ENCODE data around the gene SLC7A5. TPM values are rescaled to one million over a fixed set of nuclear protein-coding genes. Genes with fewer than 3 reads are reported as not detected.
"Not testable (repeated sequence)": the region's sequence is repeated elsewhere in the genome, so short reads cannot be mapped to it uniquely, and the experiment has no call there.

SLC7A5 gene
- total RNA-seq, 6 experiments from 2014 or later, result 112 to 133 (median 124) TPM

DNA sequence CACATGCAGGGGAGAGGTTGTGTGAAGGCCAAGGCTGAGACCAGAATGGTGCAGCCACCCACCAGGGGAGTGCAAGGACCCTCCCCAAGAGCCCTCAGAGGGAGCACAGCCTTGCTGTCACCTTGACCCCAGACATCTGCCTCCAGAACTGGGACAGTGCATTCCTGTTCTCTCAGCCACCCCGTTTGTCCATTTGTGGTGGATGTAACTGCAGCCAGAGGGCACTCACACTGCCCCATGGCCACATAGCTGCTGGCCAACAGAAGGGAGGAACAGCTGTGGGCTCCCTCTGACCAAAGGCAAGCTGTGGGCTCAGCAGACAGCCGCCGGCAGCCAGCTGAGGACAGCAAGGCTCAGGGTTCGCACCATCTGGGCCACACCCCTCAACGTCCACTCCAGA, 53.7 kb downstream of the SLC7A5 start:
- Mint-ChIP-seq H3K36me3 (ENCODE audit: low read depth) (peaks cover 24% of the 10 kb centered on the region), H3K9me3 (peaks cover 31% of the 10 kb centered on the region), H3K27me3 (ENCODE audit: insufficient read depth) (peaks cover 10% of the 10 kb centered on the region), H3K27ac (no peak overlapping the region), H3K4me3 (no peak overlapping the region), H3K4me1 (ENCODE audit: low read depth) (no peaks in the 10 kb centered on the region)
- DNase-seq, result no peak
- TF ChIP-seq, protein P1, sequence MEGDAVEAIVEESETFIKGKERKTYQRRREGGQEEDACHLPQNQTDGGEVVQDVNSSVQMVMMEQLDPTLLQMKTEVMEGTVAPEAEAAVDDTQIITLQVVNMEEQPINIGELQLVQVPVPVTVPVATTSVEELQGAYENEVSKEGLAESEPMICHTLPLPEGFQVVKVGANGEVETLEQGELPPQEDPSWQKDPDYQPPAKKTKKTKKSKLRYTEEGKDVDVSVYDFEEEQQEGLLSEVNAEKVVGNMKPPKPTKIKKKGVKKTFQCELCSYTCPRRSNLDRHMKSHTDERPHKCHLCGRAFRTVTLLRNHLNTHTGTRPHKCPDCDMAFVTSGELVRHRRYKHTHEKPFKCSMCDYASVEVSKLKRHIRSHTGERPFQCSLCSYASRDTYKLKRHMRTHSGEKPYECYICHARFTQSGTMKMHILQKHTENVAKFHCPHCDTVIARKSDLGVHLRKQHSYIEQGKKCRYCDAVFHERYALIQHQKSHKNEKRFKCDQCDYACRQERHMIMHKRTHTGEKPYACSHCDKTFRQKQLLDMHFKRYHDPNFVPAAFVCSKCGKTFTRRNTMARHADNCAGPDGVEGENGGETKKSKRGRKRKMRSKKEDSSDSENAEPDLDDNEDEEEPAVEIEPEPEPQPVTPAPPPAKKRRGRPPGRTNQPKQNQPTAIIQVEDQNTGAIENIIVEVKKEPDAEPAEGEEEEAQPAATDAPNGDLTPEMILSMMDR (IDR thresholded peaks at IDR 0.05), result peak; percentile 43; the same call in 1 of the 2 replicates

DNA sequence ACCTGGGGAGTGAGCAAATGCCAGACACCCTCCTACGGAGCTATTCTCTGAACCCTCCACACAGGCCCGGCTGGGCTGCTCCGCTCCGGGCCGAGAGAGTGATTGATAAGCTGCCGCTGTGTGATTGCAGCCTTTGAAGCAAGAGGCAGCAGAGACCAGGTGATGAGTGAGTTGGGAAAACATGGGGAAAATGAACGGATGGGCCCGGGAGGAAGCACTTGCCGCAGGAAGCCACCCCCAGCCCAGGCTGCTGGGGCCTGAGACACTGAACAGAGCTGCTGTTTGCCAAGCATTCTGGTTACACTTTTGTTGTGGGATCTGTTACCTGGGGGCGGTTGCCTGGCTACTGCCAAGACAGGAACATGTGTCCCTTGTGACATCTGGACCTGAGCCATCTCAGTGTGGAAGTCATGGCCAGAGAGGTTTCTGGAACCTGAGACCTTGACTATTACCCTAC, 57.1 kb downstream of the SLC7A5 start:
- H3K36me3 Mint-ChIP-seq (ENCODE audit: low read depth), result peaks cover 7% of the 10 kb centered on the region; the same call in 1 of the 2 replicates
- no peak for DNase-seq
- H3K9me3 Mint-ChIP-seq, result peaks cover 14% of the 10 kb centered on the region
- TF ChIP-seq, protein P1 (IDR thresholded peaks at IDR 0.05), result no peak
- peaks cover 5% of the 10 kb centered on the region for H3K4me1 Mint-ChIP-seq (ENCODE audit: low read depth)
- no peak overlapping the region for H3K27ac Mint-ChIP-seq
- no peak overlapping the region for H3K4me3 Mint-ChIP-seq
- H3K27me3 Mint-ChIP-seq (ENCODE audit: insufficient read depth), result peaks cover 14% of the 10 kb centered on the region

DNA sequence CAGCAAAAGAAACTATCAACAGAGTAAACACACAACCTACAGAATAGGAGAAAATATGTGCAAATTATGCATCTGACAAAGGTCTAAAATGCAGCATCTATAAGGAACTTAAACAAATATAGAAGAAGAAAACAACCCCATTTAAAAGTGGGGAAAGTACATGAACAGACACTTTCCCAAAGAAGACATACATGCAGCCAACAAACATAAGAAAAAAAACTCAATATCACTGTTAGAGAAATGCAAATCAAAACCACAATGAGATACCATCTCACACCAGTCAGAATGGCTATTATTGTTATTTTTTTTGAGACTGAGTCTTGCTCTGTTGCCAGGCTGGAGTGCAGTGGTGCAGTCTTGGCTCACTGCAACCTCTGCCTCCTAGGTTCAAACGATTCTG, 57.9 kb downstream of the SLC7A5 start:
- H3K4me3 Mint-ChIP-seq; H3K27ac Mint-ChIP-seq; H3K36me3 Mint-ChIP-seq (ENCODE audit: low read depth); H3K9me3 Mint-ChIP-seq; DNase-seq: not testable (repeated sequence)
- peaks cover 13% of the 10 kb centered on the region for H3K4me1 Mint-ChIP-seq (ENCODE audit: low read depth)
- peaks cover 14% of the 10 kb centered on the region for H3K27me3 Mint-ChIP-seq (ENCODE audit: insufficient read depth)

DNA sequence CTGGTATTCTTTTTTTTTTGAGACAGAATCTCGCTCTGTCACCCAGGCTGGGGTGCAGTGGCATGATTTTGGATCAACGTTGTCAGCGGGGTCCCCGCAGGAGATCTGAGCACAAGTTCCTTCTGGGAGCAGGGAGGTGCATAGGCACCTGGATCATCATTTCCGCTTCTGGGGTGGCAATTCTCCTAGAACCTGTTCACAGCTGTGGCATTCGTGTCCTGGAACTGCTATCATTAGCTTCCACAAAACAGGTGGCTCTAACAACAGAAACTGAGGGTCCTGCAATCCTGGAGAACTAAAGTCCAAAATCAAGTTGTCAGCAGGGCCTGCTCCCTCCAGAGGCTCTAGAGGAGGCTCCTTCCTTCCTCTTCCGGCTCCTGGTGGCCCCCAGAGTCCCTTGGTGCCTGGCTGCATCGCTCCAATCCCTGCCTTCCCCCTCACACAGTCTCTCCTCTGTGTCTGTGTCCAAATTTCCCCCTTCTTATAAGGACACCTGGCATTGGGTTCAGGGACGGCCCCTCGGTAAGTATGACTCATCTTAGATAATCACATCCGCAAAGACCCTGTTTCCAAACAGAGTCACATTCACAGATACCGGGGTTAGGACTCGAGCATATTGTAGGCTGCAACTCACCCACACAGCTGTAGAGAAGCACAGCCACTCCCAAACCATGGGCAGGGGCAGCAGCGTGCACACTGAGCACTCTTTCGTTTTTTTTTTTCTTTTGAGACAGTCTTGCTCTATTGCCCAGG, 60.0 kb downstream of the SLC7A5 start:
- Mint-ChIP-seq H3K27ac (no peak overlapping the region), H3K4me3 (no peak overlapping the region), H3K4me1 (ENCODE audit: low read depth) (peaks cover 19% of the 10 kb centered on the region), H3K36me3 (ENCODE audit: low read depth) (no peaks in the 10 kb centered on the region), H3K9me3 (0 out of 2 replicates have a peak, but pooled peaks cover 3% of the 10 kb centered on the region), H3K27me3 (ENCODE audit: insufficient read depth) (peaks cover 14% of the 10 kb centered on the region)
- TF ChIP-seq, protein P1 (IDR thresholded peaks at IDR 0.05), result no peak
- no peak for DNase-seq

DNA sequence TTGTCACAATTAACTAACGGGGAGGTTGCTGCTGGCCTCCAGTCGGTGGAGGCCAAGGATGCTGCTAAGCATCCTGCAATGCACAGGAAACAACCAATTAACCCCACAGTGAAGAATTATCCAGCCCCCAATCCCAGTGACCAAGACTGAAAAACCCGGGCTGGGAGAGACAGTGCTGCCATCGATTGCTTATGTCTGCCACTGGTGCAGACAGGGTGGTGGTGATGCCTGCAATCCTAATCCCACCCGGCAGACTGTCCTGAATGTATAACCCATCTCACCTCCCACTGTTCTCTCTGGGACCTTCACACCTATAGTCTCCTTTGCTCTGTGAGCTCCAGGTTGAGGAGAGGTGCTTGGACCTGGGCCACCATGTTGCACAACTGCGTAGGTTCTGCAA, 61.2 kb downstream of the SLC7A5 start:
- peaks cover 14% of the 10 kb centered on the region for H3K27me3 Mint-ChIP-seq (ENCODE audit: insufficient read depth)
- H3K4me1 Mint-ChIP-seq (ENCODE audit: low read depth), result peaks cover 19% of the 10 kb centered on the region
- H3K9me3 Mint-ChIP-seq, result 0 out of 2 replicates have a peak, but pooled peaks cover 3% of the 10 kb centered on the region
- H3K36me3 Mint-ChIP-seq (ENCODE audit: low read depth), result no peaks in the 10 kb centered on the region
- H3K4me3 Mint-ChIP-seq, result no peak overlapping the region
- no peak for DNase-seq
- no peak overlapping the region for H3K27ac Mint-ChIP-seq
- TF ChIP-seq, protein P1 (IDR thresholded peaks at IDR 0.05), result no peak
